GM21619 (cell line): Measurements from ENCODE around the gene SARM1.

Source experiments
- ATAC-seq: cut with Tn5 transposase; IDR thresholded peaks from one replicate; pipeline ENCODE4 v1.9.1; 2021; ENCODE audit not compliant: unreplicated experiment

Gene SARM1

DNA sequence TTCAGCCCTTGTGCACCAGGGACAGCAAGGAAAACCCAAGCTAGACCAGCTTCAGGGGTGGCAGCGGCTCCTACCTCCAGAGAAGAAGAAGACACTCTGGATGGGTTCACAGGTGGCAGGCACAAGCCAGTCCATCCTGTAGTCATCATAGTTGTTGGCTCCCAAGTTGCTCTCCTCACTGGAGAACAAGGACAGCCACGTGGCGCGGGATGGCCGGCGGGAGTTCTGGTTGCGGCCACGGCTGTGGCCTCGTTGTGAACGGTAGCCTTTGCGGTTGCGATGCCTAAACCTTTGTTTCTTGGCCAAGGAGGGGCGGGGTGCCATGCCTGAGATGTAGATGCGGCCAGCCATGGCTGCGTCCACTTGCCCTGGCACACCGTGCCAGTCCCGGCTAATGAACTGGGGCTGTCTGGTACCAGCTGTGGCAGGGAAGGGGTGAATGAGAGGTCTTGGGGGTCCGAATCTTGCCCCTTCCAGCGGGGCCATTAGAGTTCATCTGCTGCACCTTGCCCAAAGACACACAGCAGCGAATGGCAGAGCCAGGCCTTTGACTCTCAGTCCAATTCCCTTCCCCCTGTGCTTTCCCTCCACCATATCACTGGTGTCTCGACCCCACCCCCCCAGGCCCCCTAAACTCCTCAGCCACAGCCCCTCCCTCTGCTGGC, 3.7 kb upstream of the SARM1 start:
- ATAC-seq, result no peak

DNA sequence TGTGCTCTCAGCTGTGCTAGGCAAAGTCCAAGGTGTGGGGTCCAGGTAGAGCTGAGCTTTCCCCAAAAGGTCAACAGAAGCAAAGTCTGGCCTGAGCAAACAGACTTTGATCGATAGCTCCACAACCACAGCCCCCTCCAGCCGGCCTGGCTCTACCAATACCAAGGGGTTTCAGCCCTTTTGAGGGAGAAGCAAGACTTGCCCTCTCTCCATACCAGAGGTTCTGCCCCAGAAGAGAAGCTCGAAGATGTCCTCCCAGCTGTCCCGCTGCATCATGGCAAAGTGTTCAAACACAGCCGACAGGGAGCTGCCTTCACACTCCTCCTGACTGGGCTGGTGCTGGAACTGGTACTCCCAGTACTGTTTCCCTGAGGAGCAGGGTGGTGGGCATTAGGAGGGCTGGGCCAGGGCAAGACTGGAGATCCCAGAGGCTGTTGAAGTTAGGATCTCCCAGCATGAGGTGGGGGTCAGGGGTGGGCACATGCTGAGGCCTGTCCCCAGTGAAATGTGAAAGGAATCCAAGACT, 3.1 kb upstream of the SARM1 start:
- no peak for ATAC-seq

DNA sequence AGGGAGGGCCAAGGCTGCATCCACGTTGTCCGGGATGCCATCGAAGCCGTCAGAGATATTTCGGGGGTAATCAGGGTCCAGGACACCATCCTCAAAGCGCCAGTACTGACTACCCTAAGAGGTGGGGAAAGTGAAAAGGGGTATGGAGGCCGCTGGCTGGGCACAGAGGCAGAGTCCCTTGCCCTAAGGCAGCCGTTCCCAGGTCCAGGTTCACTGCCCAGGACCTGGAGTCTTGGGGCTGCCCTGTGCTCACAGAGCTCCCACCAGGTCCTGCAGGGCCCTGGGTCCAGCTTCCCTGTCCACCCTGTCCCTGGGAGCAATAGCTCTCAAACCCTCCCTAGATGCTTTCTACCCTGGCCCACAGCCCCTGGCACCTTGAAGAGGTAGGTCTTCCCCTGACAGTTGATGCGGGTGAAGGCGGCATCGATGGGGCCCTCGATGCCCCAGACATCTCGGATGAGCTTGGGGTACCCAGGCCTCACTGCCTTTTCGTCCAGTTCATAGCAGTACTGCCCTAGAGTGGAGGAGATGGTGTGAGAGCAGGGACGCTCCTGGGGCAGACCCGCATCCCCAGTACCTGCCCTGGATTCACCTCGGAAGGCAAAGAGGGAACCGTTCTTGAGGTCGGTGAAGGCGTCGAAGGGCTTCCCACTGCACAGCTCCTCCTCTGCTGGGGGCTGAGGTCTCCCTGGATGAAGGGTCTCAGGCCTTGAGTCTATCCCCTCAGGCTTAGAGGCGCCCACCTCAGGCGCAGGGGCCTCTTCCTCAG, 2.4 kb upstream of the SARM1 start:
- no peak for ATAC-seq

DNA sequence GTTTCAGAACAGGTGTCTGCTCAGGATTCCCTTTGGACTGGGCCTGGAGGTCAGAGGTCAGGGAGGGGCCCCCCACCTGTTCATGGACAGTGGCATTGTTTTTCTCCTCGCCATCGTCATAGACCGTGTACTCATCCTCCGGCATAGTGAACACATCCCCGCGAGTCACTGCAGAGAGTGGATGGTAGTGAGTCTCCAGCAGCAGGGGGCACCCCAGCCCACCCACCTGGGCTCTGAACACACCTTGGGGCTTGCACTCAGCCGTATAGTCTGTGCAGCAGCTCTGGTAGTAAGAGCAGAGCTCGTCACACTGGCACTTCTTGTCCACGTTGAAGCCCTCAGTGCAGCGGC, 1.8 kb upstream of the SARM1 start:
- ATAC-seq, result no peak

DNA sequence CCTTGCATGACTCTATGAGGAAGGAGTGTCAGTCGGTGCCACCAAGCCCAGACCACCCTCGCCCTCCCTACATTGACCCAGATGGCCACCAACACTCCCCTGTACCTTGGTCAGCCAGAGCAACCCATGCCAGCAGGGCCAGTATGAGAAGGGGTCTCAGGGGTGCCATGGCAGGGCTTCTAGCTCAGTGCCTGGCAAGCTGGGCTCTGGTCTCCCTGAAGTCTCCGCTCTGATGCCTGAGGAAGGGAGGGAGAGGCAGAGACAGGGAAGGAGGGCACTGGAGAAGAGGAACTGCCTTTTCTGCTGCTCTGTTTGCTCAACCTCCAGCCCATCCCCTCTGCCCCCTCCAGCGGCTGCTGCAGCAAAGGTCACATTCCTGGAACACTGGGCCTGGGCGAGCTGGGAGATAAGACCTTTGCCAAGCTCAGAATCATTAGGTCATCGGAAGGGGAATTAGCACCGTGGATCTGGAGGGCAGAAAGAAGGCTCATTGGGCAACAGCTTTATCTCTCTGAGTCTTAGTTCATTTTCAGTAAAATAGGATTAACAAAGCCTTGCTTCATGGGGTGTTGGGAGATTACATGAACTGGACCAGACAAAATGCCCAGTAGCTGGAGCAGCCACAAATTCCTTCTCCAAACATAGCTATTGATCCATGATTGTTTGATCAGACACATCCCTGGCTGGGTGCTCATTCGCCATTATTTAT, 1.3 kb upstream of the SARM1 start, which contains the start of gene VTN:
TSS of gene VTN (minus strand) at position 273 of the 709 bp plus-strand sequence. CDS start at position 169, 104 bp downstream.
- no peak for ATAC-seq

DNA sequence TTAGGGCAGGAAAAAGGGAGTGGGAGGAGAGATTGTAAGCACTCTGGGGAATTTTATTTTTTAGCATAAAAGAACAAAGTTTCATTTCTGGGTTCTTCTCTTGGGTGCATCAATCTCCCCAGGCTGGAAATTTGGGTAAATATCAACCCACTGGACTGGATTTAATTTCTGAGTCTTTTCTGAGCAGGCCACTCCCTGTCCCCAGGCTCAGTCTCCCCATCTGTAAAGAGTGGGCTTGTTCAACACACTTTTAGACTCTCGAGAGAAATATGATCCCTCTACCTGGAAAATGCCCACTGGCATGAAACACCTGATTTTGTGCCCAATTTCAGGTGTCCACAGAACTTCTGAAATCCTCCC, 770 bp upstream of the SARM1 start:
- no peak for ATAC-seq

DNA sequence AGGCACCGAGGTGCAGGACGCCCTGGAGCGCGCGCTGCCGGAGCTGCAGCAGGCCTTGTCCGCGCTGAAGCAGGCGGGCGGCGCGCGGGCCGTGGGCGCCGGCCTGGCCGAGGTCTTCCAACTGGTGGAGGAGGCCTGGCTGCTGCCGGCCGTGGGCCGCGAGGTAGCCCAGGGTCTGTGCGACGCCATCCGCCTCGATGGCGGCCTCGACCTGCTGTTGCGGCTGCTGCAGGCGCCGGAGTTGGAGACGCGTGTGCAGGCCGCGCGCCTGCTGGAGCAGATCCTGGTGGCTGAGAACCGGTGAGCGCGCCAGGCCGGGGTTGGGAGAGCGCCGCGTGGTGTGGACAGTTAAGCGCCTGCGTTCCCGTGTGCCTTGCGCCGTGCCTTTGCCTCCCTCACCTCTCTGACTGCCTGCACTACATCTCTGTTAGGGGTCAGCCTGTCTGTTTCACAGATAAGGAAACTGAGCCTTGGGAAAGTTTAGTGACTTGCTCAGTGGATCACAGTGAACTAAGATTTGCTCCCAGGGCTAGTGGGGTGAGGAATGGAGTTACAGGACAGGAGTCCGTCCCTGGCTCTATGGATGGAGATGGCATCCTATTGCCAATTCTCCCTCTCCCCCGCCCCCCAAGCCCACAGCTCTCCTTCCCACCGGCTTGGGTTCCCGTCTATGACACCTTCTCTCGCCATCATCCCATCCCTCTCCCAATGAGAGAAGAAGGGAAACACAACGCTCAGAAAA, 880 bp downstream of the SARM1 start:
- ATAC-seq, result peak; percentile 8

DNA sequence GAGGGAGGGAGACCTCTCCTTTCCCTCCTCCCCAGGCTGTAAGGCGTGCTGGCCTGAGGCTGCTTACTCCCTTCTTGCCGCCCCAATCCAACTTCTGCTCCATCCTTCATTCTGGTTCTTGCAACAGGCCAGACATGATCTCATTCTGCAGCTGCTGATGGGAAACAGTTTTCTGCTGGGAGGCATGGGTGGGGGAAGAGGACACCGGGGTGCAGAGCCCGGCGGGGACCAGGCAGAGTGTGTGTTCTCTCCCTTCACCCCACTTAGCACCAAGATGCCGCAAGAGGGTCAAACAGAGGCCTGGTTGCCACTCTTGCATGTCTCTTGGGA, 1.4 kb downstream of the SARM1 start:
- ATAC-seq, result no peak

DNA sequence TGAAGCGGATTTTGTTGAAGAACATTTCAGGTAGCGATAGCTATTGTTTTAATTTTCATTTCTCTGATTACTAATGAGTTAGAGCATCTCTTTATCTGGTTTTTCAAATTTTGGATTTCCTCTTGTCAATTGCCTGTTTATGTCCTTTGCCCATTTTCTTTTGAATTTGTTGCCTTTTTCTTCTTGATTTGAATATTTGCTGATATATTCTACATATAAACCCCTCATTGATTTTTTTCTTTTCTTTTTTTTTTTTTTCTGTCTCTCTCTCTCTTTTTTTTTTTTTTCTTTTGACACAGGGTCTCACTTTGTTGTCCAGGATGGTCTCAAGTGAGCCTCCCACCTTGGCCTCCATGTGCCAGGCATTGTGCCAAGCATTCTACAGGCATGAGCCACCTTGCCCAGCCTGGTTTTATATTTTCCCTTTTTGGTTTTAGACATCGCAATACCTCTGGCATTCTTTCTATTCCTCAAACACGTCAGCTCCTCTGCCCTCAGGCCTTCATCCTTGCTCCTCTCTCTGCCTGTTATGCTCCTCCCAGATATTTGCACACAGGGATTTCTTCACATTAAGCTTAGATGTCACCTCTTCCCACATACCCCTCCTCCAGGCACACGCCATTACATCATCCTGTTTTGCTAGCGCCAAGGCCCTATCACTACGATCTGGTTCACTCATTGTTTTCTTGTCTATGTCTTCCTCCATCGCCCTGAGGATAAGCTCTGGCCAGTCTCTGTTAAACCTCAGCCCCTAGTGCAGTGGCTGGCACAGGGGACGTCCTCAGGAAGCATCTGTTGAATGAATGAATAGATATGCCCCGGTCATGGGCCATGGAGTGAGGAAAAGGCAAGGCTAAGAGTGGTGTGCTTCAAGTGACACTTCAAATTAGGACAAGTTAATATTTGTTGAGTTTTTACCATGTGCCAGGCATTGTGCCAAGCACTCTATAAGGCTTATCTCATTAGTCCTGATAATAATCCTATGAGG, 8.6 kb downstream of the SARM1 start:
- no peak for ATAC-seq

DNA sequence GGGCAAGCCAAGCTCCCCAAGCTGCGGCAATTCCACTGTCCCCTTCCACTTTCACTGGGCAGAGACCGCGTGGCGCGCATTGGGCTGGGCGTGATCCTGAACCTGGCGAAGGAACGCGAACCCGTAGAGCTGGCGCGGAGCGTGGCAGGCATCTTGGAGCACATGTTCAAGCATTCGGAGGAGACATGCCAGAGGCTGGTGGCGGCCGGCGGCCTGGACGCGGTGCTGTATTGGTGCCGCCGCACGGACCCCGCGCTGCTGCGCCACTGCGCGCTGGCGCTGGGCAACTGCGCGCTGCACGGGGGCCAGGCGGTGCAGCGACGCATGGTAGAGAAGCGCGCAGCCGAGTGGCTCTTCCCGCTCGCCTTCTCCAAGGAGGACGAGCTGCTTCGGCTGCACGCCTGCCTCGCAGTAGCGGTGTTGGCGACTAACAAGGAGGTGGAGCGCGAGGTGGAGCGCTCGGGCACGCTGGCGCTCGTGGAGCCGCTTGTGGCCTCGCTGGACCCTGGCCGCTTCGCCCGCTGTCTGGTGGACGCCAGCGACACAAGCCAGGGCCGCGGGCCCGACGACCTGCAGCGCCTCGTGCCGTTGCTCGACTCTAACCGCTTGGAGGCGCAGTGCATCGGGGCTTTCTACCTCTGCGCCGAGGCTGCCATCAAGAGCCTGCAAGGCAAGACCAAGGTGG, 9.8 kb downstream of the SARM1 start:
- ATAC-seq, result no peak

DNA sequence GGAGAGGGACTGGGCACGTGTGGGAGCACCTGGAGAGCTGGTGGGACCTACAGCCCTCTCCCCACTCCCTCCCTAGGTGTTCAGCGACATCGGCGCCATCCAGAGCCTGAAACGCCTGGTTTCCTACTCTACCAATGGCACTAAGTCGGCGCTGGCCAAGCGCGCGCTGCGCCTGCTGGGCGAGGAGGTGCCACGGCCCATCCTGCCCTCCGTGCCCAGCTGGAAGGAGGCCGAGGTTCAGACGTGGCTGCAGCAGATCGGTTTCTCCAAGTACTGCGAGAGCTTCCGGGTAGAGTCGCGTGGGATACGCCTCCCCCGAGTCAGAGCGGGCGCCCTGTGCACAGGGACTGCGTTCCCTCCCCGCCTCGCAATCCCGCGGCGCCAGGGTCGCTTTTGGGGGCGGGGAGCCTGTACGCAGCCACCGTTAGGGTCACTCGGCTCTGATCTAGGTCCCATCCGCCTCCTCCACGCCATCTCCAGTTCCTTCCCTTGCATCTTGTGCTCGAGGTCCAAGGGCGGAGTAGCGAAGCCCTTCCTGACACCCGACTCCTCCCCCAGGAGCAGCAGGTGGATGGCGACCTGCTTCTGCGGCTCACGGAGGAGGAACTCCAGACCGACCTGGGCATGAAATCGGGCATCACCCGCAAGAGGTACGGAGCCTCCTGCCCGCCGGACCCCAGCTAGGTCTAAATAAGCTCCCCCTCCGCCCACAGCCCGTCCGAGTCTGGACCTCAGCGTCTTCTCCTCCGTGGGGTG, 13.0 kb downstream of the SARM1 start:
- ATAC-seq, result peak; percentile 66

DNA sequence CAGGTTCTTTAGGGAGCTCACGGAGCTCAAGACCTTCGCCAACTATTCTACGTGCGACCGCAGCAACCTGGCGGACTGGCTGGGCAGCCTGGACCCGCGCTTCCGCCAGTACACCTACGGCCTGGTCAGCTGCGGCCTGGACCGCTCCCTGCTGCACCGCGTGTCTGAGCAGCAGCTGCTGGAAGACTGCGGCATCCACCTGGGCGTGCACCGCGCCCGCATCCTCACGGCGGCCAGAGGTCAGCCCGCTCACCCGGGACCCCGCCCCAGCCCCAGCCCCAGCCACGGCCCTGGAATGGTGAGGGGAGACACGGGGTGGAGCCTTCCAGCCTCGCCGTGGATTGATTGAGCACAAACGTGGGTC, 13.5 kb downstream of the SARM1 start:
- no peak for ATAC-seq

DNA sequence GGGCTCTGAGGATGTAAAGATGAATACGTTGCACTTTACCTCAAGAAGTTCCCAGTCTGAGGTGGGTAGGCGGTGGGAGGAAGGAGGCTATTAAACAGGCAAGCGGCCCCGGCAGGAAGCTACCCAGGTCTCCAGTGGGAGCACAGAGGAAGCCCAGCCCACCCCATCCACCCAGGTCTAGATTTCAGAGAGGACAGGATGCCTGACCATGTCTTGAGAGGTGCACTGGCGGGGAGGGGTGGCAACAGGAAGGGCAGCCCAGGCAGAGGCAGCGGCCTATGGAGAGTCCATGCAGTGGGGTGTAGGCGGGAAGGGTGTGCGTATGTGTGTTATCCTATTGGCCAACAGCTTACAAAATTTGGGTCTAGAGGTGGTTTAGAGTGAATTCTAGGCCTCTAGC, 13.9 kb downstream of the SARM1 start:
- ATAC-seq, result no peak

DNA sequence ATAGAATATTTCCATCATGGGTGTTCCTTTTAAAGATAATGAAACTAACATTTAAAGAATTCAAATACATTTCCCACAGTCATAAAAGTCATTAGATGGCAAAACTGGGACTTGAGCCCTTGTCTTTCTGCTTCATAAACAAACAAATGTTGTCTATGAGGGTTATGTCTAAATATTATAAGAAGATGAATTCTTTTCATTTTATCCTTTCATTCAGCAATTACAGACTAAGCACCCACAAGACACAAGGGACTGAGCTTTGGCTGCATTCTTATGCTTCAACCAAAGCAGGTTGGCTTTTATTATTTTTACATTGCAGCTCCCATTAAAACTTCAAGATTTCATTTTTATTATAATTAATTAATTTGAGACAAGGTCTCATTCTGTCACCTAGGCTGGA, 14.9 kb downstream of the SARM1 start:
- ATAC-seq, result no peak

DNA sequence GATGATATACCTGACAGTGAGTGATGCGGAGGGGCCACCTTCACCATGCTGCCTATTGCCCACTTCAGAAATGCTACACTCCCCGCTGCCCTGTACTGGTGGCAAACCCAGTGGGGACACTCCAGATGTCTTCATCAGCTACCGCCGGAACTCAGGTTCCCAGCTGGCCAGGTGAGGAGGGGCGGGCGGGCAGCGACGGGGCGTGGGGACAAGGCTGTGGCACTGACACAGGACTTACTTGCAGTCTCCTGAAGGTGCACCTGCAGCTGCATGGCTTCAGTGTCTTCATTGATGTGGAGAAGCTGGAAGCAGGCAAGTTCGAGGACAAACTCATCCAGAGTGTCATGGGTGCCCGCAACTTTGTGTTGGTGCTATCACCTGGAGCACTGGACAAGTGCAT, 16.6 kb downstream of the SARM1 start:
- ATAC-seq, result no peak

DNA sequence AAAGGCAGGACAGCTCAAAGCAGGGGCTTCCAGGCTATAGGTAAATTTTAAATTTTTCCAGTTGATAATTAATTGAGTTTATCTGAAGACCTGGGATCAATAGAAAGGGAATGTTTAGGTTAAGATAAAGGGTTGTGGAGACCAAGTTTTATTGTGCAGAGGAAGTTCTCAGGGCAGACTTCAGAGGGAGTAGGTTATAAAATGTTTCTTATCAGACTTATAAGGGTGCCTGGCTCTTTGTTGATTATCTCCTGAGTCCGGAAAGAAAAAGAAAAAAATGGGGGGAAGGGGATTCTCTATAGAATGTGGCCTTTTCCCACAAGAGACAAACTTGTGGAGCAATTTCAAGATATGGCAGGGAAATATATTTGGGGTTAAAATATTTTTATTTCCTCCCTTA, 18.6 kb downstream of the SARM1 start:
- no peak for ATAC-seq

DNA sequence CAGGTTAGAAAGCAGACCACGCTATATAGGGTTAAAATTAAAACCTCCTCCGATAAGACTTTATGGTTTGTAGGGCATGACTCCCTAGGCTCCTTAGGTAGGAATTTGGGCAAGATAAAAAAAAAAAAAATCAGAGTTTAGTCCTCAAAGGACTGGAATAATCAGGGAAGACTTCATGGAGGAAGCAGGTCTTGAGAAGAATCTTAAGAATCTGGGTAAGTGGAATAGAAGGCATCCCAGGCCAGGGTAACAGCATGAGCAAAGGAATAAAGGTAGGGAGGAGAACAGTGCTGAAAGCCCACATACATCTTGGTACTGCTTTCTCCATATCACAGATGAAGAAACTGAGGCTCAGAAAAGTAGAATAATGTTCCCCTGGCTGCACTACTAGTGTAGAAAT, 19.1 kb downstream of the SARM1 start:
- ATAC-seq, result no peak

DNA sequence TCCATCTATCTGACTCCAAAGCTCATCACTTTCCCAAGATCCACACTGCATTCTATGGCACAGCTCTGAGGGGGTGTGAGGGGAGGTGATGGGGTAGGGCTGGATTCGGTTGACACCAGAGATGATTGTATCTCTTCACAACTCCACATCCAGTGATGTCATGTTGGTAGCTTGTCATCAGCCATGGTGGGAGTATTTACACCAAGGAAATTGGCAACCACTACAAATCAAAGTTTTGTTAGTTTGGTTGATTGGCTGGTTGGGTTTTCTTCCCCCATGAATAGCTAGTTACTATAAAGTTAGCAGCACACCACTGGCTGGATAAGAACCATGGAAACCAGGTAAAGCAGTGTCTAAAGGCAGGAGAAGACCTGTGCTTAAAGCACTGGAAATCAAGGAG, 19.5 kb downstream of the SARM1 start:
- ATAC-seq, result no peak

DNA sequence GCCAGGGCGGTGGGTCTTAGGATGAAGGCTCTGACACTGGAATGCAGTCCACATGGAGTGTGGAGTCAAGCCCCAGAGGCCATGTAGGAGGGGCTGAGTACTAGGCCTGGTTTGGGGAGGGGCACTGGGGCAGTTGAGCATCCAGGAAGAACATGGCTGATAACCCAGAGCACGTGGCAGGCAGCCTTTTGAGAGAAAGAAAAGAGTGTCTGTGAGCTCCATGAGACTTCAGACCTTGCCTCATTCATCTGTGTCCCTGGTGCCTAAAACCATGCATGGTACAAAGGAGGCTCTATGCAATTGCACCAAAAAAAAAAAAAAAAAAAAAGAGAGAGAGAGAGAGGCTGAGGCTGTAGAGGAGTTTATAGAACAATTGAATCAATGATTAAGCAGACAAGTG, 19.9 kb downstream of the SARM1 start:
- ATAC-seq, result no peak
